ENCODE data around the gene COLEC11. TPM values are rescaled to one million over a fixed set of nuclear protein-coding genes. Genes with fewer than 3 reads are reported as not detected.

COLEC11 gene
- total RNA-seq, 1 experiment from 2014 or later: 0.77 TPM

GRCh38 chr2:3679180-3679579 is 84.3 kb downstream of the COLEC11 start:
- Histone ChIP-seq H3K4me3 (ENCODE audit: low read depth, low read length, poor library complexity, severe bottlenecking) (no peak overlapping the region), H3K27ac (ENCODE audit: low read depth, low read length, poor library complexity, severe bottlenecking) (no peak overlapping the region), H3K9me3 (ENCODE audit: low read depth, low read length, poor library complexity, severe bottlenecking) (no peaks in the 10 kb centered on the region), H3K4me1 (ENCODE audit: insufficient read depth, low read length, poor library complexity, severe bottlenecking) (no peaks in the 10 kb centered on the region), H3K36me3 (ENCODE audit: insufficient read depth, low read length, poor library complexity, severe bottlenecking) (no peaks in the 10 kb centered on the region), H3K27me3 (replicated peaks; ENCODE audit: insufficient read depth, low read depth, low read length, poor library complexity) (no peaks in the 10 kb centered on the region)
- POLR2A ChIA-PET (ENCODE audit: low non-redundant PET): no interaction called here
- intact Hi-C loops (cut with micrococcal nuclease; ENCODE audit: unreplicated experiment): no loop called here
- DNase-seq (ENCODE audit: low spot score): no peak
- TF ChIP-seq, protein P1, sequence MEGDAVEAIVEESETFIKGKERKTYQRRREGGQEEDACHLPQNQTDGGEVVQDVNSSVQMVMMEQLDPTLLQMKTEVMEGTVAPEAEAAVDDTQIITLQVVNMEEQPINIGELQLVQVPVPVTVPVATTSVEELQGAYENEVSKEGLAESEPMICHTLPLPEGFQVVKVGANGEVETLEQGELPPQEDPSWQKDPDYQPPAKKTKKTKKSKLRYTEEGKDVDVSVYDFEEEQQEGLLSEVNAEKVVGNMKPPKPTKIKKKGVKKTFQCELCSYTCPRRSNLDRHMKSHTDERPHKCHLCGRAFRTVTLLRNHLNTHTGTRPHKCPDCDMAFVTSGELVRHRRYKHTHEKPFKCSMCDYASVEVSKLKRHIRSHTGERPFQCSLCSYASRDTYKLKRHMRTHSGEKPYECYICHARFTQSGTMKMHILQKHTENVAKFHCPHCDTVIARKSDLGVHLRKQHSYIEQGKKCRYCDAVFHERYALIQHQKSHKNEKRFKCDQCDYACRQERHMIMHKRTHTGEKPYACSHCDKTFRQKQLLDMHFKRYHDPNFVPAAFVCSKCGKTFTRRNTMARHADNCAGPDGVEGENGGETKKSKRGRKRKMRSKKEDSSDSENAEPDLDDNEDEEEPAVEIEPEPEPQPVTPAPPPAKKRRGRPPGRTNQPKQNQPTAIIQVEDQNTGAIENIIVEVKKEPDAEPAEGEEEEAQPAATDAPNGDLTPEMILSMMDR (conservative IDR thresholded peaks at IDR 0.05; ENCODE audit: low read depth, low read length): no peak
- no peak for TF ChIP-seq EZH2 (IDR thresholded peaks at IDR 0.05; ENCODE audit: borderline replicate concordance, low read depth, low read length, poor library complexity, severe bottlenecking)
- CTCF ChIA-PET: no interaction called here
- no TSS peak for BruUV-seq (replicated peaks)

- ChIA-PET POLR2A (ENCODE audit: low non-redundant PET) (no interaction called here), CTCF (no interaction called here)
- DNase-seq (ENCODE audit: low spot score): no peak
- no TSS peak for BruUV-seq (replicated peaks)
- TF ChIP-seq, protein P1 (conservative IDR thresholded peaks at IDR 0.05; ENCODE audit: low read depth, low read length): no peak
- no peak for TF ChIP-seq EZH2 (IDR thresholded peaks at IDR 0.05; ENCODE audit: borderline replicate concordance, low read depth, low read length, poor library complexity, severe bottlenecking)
- Histone ChIP-seq H3K4me3 (ENCODE audit: low read depth, low read length, poor library complexity, severe bottlenecking) (no peak overlapping the region), H3K27ac (ENCODE audit: low read depth, low read length, poor library complexity, severe bottlenecking) (no peak overlapping the region), H3K36me3 (ENCODE audit: insufficient read depth, low read length, poor library complexity, severe bottlenecking) (no peaks in the 10 kb centered on the region), H3K4me1 (ENCODE audit: insufficient read depth, low read length, poor library complexity, severe bottlenecking) (no peaks in the 10 kb centered on the region), H3K9me3 (ENCODE audit: low read depth, low read length, poor library complexity, severe bottlenecking) (no peaks in the 10 kb centered on the region), H3K27me3 (replicated peaks; ENCODE audit: insufficient read depth, low read depth, low read length, poor library complexity) (no peaks in the 10 kb centered on the region)
- intact Hi-C loops (cut with micrococcal nuclease; ENCODE audit: unreplicated experiment): no loop called here
Observed at GRCh38 chr2:3679616-3680393, 84.9 kb downstream of the COLEC11 start.

DNA sequence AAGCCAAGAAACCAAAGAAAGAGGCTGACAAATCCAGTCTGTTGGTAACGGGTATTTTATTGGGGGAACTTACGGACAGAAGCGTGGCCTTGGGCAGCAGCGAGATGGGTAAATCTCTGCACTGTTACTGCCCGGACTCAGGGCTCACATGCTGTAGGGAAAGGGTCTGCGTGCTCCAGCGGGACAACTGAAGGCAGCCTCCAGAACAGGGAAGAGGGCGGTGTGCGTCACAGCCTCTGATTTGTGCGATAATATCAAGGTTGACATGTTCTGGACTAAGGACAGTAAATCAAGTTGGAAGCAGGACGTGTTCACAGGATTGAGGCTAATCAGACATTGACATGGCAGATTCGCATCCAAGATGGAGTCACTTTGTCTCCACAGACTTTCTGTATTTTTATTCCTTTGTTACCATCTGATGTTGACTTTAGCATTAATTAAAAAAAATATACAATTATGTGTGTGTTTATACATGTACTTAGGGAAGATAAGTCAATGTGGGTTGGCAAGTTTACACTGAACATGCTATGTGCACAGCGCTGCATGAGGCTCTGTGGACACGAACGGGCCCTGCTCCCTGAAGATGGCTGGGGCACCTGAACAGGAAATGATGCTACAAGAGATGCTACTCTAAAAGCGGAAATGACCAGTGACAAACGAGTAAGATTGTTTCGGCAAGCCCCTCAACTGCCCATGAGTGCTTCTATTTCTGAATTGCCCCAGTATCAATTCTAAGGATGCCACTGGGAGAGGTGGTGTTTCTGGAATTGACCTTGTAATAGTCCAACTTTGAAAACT is 85.8 kb downstream of the COLEC11 start:
- intact Hi-C loops (cut with micrococcal nuclease; ENCODE audit: unreplicated experiment): no loop called here
- TF ChIP-seq EZH2 (IDR thresholded peaks at IDR 0.05; ENCODE audit: borderline replicate concordance, low read depth, low read length, poor library complexity, severe bottlenecking): no peak
- TF ChIP-seq, protein P1 (conservative IDR thresholded peaks at IDR 0.05; ENCODE audit: low read depth, low read length): no peak
- Histone ChIP-seq H3K27ac (ENCODE audit: low read depth, low read length, poor library complexity, severe bottlenecking) (no peak overlapping the region), H3K27me3 (replicated peaks; ENCODE audit: insufficient read depth, low read depth, low read length, poor library complexity) (no peaks in the 10 kb centered on the region), H3K4me3 (ENCODE audit: low read depth, low read length, poor library complexity, severe bottlenecking) (no peak overlapping the region), H3K9me3 (ENCODE audit: low read depth, low read length, poor library complexity, severe bottlenecking) (no peaks in the 10 kb centered on the region), H3K4me1 (ENCODE audit: insufficient read depth, low read length, poor library complexity, severe bottlenecking) (no peaks in the 10 kb centered on the region), H3K36me3 (ENCODE audit: insufficient read depth, low read length, poor library complexity, severe bottlenecking) (no peaks in the 10 kb centered on the region)
- no peak for DNase-seq (ENCODE audit: low spot score)
- ChIA-PET CTCF (no interaction called here), POLR2A (ENCODE audit: low non-redundant PET) (no interaction called here)
- no TSS peak for BruUV-seq (replicated peaks)

Data from A673 (cell line).